ENCODE results near the gene RPS6KA3. TPM values are rescaled to one million over a fixed set of nuclear protein-coding genes. Genes with fewer than 3 reads are reported as not detected.
"Not testable (repeated sequence)": the region's sequence is repeated elsewhere in the genome, so short reads cannot be mapped to it uniquely, and the experiment has no call there.

Gene RPS6KA3
- total and polyA plus RNA-seq, 2 donors (not counting 1 experiment from before 2014, with no cell fraction given), result 17.0 to 63.0 TPM

GRCh38 chrX:20171887-20172286 is 94.8 kb downstream of the RPS6KA3 start:
- Histone ChIP-seq H3K4me2 (replicated peaks; ENCODE audit: low read depth, low read length, poor library complexity, severe bottlenecking) (no peak overlapping the region), H3K79me2 (ENCODE audit: control insufficient read depth, insufficient read depth, low read length) (no peaks in the 10 kb centered on the region), H3K9ac (ENCODE audit: low read length) (no peak overlapping the region), H4K20me1 (ENCODE audit: control insufficient read depth, insufficient read depth, low read length, poor library complexity, severe bottlenecking) (no peaks in the 10 kb centered on the region), H3K27me3 (replicated peaks in 1 of 4; ENCODE audit: control extremely low read depth in 1 of 4, control insufficient read depth in 3 of 4, insufficient read depth in 4 of 4, low read length in 3 of 4) (no peaks in the 10 kb centered on the region), H3K4me3 (ENCODE audit: control extremely low read depth in 1 of 5, extremely low read depth in 1 of 5, insufficient read depth in 1 of 5, low read depth in 2 of 5, low read length in 4 of 5) (no peak overlapping the region), H3K9me3 (ENCODE audit: control extremely low read depth in 1 of 3, control insufficient read depth in 2 of 3, insufficient read depth in 1 of 3, low read length in 2 of 3) (no peaks in the 10 kb centered on the region), H3K36me3 (replicated peaks in 1 of 2; ENCODE audit: control extremely low read depth in 1 of 2, control insufficient read depth in 1 of 2, extremely low read depth in 1 of 2, insufficient read depth in 2 of 2, low read length in 1 of 2) (peaks cover 2 to 50% of the 10 kb centered on the region in 2 experiments), H2AFZ (ENCODE audit: insufficient read depth, low read depth, low read length, poor library complexity, severe bottlenecking) (no peak overlapping the region), H3K4me1 (ENCODE audit: control insufficient read depth in 2 of 2, insufficient read depth in 2 of 2, low read length in 2 of 2) (no peaks in the 10 kb centered on the region), H3K27ac (ENCODE audit: low read length in 2 of 2) (no peak overlapping the region)
- TF ChIP-seq CTCF (IDR thresholded peaks at IDR 0.05), result no peak
- no peak for TF ChIP-seq EZH2 (IDR thresholded peaks at IDR 0.05; ENCODE audit: borderline replicate concordance, insufficient read depth, low read depth, low read length, poor library complexity, severe bottlenecking)
- ChIA-PET CTCF (no interaction called here), POLR2A (no interaction called here)
- DNase-seq (no peak), ATAC-seq (ENCODE audit: low read depth) (no peak)
- Mint-ChIP-seq H3K27me3 (no peaks in the 10 kb centered on the region), H3K27ac (no peak overlapping the region), H3K9me3 (ENCODE audit: insufficient read depth) (no peaks in the 10 kb centered on the region), H3K4me3 (no peak overlapping the region), H3K4me1 (no peaks in the 10 kb centered on the region)
- intact Hi-C loops (cut with micrococcal nuclease), result no loop called here
- WGBS (ENCODE audit: insufficient coverage), result 100% methylated on average over 1 of the region's 3 CpGs

- H3K4me2 ChIP-seq (replicated peaks; ENCODE audit: low read depth, low read length, poor library complexity, severe bottlenecking); H4K20me1 ChIP-seq (ENCODE audit: control insufficient read depth, insufficient read depth, low read length, poor library complexity, severe bottlenecking); H3K4me3 ChIP-seq (ENCODE audit: control extremely low read depth in 1 of 5, extremely low read depth in 1 of 5, insufficient read depth in 1 of 5, low read depth in 2 of 5, low read length in 4 of 5); H3K27me3 ChIP-seq (replicated peaks in 1 of 4; ENCODE audit: control extremely low read depth in 1 of 4, control insufficient read depth in 3 of 4, insufficient read depth in 4 of 4, low read length in 3 of 4); H3K9ac ChIP-seq (ENCODE audit: low read length); H3K4me1 ChIP-seq (ENCODE audit: control insufficient read depth in 2 of 2, insufficient read depth in 2 of 2, low read length in 2 of 2); H3K4me1 Mint-ChIP-seq; H3K9me3 ChIP-seq (ENCODE audit: control extremely low read depth in 1 of 3, control insufficient read depth in 2 of 3, insufficient read depth in 1 of 3, low read length in 2 of 3); CTCF ChIA-PET; H2AFZ ChIP-seq (ENCODE audit: insufficient read depth, low read depth, low read length, poor library complexity, severe bottlenecking); H3K9me3 Mint-ChIP-seq (ENCODE audit: insufficient read depth); H3K27ac ChIP-seq (ENCODE audit: low read length in 2 of 2); H3K27me3 Mint-ChIP-seq; ATAC-seq (ENCODE audit: low read depth); intact Hi-C loops (cut with micrococcal nuclease); H3K4me3 Mint-ChIP-seq; DNase-seq; H3K27ac Mint-ChIP-seq; POLR2A ChIA-PET; H3K79me2 ChIP-seq (ENCODE audit: control insufficient read depth, insufficient read depth, low read length): not testable (repeated sequence)
- peaks cover 3 to 33% of the 10 kb centered on the region in 2 experiments for H3K36me3 ChIP-seq (replicated peaks in 1 of 2; ENCODE audit: control extremely low read depth in 1 of 2, control insufficient read depth in 1 of 2, extremely low read depth in 1 of 2, insufficient read depth in 2 of 2, low read length in 1 of 2)
Measured at GRCh38 chrX:20162516-20162915, 104.2 kb downstream of the RPS6KA3 start.
